Measurements from ENCODE around the gene LASP1NB.
A peak's percentile ranks its signal among the peaks of the same experiment; 100 is the strongest.

LASP1NB gene

DNA sequence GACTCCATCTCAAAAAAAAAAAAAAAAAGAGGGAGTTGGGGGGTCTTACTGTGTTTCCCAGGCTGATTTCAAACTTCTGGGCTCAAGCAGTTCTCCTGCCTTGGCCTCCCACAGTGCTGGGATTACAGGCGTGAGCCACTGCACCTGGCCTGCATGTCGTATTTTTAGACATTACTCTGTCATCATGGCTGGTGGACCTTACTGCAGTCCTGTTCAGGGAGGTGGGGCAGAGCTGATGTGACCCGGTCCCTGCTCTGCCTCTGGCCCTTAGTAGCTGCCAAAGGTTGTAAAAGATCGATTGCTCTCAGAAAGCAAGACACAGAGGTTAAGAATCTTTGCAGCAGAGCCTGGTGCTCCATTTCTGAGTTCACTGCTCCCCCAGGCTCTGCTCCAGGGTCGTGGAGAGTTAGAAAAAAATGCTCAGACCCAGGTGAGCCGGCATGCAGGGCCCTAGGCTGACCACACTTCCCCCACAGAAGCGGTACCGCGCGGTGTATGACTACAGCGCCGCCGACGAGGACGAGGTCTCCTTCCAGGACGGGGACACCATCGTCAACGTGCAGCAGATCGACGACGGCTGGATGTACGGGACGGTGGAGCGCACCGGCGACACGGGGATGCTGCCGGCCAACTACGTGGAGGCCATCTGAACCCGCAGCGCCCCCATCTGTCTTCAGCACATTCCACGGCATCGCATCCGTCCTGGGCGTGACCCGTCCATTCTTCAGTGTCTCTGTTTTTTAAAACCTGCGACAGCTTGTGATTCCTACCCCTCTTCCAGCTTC, 7.1 kb upstream of the LASP1NB start:
- no peak overlapping the region for H3K56ac ChIP-seq (ENCODE audit: extremely low read depth, insufficient read depth, low read length)
- H3K9me1 ChIP-seq (ENCODE audit: insufficient read depth, low read length) = peaks cover 13% of the 10 kb centered on the region; the same call in 1 of the 2 replicates
- CTCF ChIA-PET = no interaction called here
- peaks cover 37 to 90% of the 10 kb centered on the region in 2 experiments; a peak in 3 of 4 replicates for H3K79me1 ChIP-seq (ENCODE audit: low read depth in 1 of 2, low read length in 2 of 2)
- no peak overlapping the region for H2BK20ac ChIP-seq (ENCODE audit: low read depth, low read length)
- H3K18ac ChIP-seq (ENCODE audit: low read depth, low read length) = no peak overlapping the region
- H3K36me3 ChIP-seq (ENCODE audit: control insufficient read depth, insufficient read depth, low read length) = peaks cover 72% of the 10 kb centered on the region
- POLR2A ChIA-PET (ENCODE audit: unreplicated experiment) = no interaction called here
- no peak overlapping the region for H3K4me2 ChIP-seq (ENCODE audit: low read depth, low read length)
- intact Hi-C loops (cut with micrococcal nuclease) (no loop called here), in situ Hi-C loops (cut with MboI; ENCODE audit: low sequenced_read_pairs) (no loop called here), dilution Hi-C loops (cut with HindIII; ENCODE audit: low sequenced_read_pairs, unreplicated experiment) (no loop called here)
- TF ChIP-seq RFX5 (IDR thresholded peaks at IDR 0.05; ENCODE audit: low read depth, low read length) (no peak), RAD21 (IDR thresholded peaks at IDR 0.05; ENCODE audit: low read length) (peak; percentile 11; the same call in 1 of the 2 replicates)
- H3K23ac ChIP-seq (ENCODE audit: low read depth, low read length) = no peak overlapping the region
- DNase-seq (no peak), ATAC-seq (ENCODE audit: low read depth) (no peak)
- peaks cover 9% of the 10 kb centered on the region; the same call in 1 of the 2 replicates for H3K4me1 ChIP-seq (ENCODE audit: control insufficient read depth, insufficient read depth, low read length)
- no peak overlapping the region for H3K4me3 ChIP-seq (ENCODE audit: insufficient read depth, low read depth, low read length)
- H2BK120ac ChIP-seq (ENCODE audit: low read depth, low read length) = no peak overlapping the region
- no peak overlapping the region for H2BK15ac ChIP-seq (ENCODE audit: low read depth, low read length)
- peaks cover 58% of the 10 kb centered on the region for H4K20me1 ChIP-seq (ENCODE audit: insufficient read depth, low read length)
- H3K9ac ChIP-seq (ENCODE audit: low read depth, low read length) = no peak overlapping the region
- no peak overlapping the region for H3K4ac ChIP-seq (ENCODE audit: low read depth, low read length)
- no peak overlapping the region for H3K14ac ChIP-seq (replicated peaks; ENCODE audit: low read depth, low read length)
- H2AFZ ChIP-seq (replicated peaks; ENCODE audit: low read length, poor library complexity) = no peak overlapping the region
- H3K9me3 ChIP-seq (ENCODE audit: control insufficient read depth, insufficient read depth, low read length) = no peaks in the 10 kb centered on the region
- H2BK5ac ChIP-seq (ENCODE audit: low read depth, low read length, poor library complexity, severe bottlenecking) = no peak overlapping the region
- H3K27me3 ChIP-seq (ENCODE audit: control insufficient read depth, insufficient read depth, low read length) = no peaks in the 10 kb centered on the region
- WGBS, 2 experiments (ENCODE audit: extremely low coverage in 2 of 2, insufficient read length in 1 of 2) = 75% methylated on average over 23 of the region's 37 CpGs; no CpG with 5 or more reads in 1 of the 2 experiments
- H4K8ac ChIP-seq (ENCODE audit: low read depth in 2 of 2, low read length in 2 of 2) = no peak overlapping the region
- peak overlapping the region; percentile 1 for H2AK9ac ChIP-seq (replicated peaks; ENCODE audit: low read depth, low read length, poor library complexity)
- H4K5ac ChIP-seq (ENCODE audit: low read depth, low read length) = no peak overlapping the region
- no peak overlapping the region for H3K27ac ChIP-seq (ENCODE audit: insufficient read depth, low read length)
- no peak overlapping the region for H4K91ac ChIP-seq (ENCODE audit: insufficient read depth, low read depth, low read length)
- BruUV-seq (replicated peaks) = no TSS peak
- no peak overlapping the region; the same call in 1 of the 2 replicates for H2AK5ac ChIP-seq (ENCODE audit: low read depth, low read length)

Data from IMR-90 (cell line).